K562 (cell line): ENCODE data around the gene SPDL1. TPM values are rescaled to one million over a fixed set of nuclear protein-coding genes. Genes with fewer than 3 reads are reported as not detected.

ENCODE experiments used
- ZNF318 ChIP-seq, 2 experiments: fragments of 450-650 bp; IDR thresholded peaks; 2 replicates each; pipeline ENCODE4 v1.6.1; 2016; ENCODE audit warnings: mild to moderate bottlenecking in 2 of 2, borderline replicate concordance in 1 of 2, low read depth in 1 of 2, moderate library complexity in 1 of 2
- polyA plus RNA-seq, 8 experiments: library from polyadenylated mRNA; depleted of rRNA in 4 of 8; stranded (reverse) in 5 of 8; unstranded in 3 of 8; fragments of >200 nt; fragmentation: Nextera tagmentation in 2 of 8; fragmentation: Illumina TruSeq in 1 of 8; extraction: Ambion mirVana in 2 of 8; extraction: Trizol in 1 of 8; gene quantifications; 2 replicates each; pipeline versions ENCODE4 v1.2.1 to v1.2.3, GENCODE V29; 2011 to 2014; ENCODE audit warnings: inconsistent platforms in 1 of 8, missing spikeins in 1 of 8
- total RNA-seq, 7 experiments: library from RNA; depleted of rRNA in 6 of 7; stranded (reverse); fragments of >200 nt in 6 of 7; fragmentation: Illumina TruSeq in 2 of 7; extraction: Trizol in 2 of 7; gene quantifications; 2 replicates each; pipeline versions ENCODE4 v1.2.1 to v1.2.3, GENCODE V29; 2011 to 2021; ENCODE audit warnings: low replicate concordance in 1 of 7
- TF ChIP-seq, protein P1 (sequence below): fragments of 450-650 bp; IDR thresholded peaks from 2 replicates; pipeline ENCODE4 v1.6.1; 2016; ENCODE audit warnings: low read depth, mild to moderate bottlenecking, moderate library complexity

SPDL1 gene
- total and polyA plus RNA-seq, 9 of the 15 experiments (the other 6 are each of a cell fraction or from before 2014, with no cell fraction given): 32.4 to 59.6 (median 49.0) TPM

GRCh38 chr5:169635936-169636335 is 52.4 kb downstream of the SPDL1 start (continued):
- no peak for TF ChIP-seq ZNF318 (IDR thresholded peaks at IDR 0.05; ENCODE audit: borderline replicate concordance in 1 of 2, low read depth in 1 of 2)
- TF ChIP-seq, protein P1, sequence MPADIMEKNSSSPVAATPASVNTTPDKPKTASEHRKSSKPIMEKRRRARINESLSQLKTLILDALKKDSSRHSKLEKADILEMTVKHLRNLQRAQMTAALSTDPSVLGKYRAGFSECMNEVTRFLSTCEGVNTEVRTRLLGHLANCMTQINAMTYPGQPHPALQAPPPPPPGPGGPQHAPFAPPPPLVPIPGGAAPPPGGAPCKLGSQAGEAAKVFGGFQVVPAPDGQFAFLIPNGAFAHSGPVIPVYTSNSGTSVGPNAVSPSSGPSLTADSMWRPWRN: no peak
- TF ChIP-seq, all 486 proteins: peak for 0
